GM23248 (cell line): ENCODE data around the gene UCP1.

Experiments
- EZH2 ChIP-seq: fragments of 200-600 bp; sonication (generic); IDR thresholded peaks from 2 replicates; pipeline ENCODE4 v1.6.1; 2018; ENCODE audit warnings: antibody characterized with exemption, mild to moderate bottlenecking; ENCODE audit not compliant: insufficient read depth, poor library complexity, severe bottlenecking
- EZH2phosphoT487 ChIP-seq: fragments of 200-600 bp; sonication (generic); IDR thresholded peaks from 2 replicates; pipeline ENCODE4 v1.6.1; 2018; ENCODE audit warnings: antibody characterized with exemption, moderate library complexity, mild to moderate bottlenecking, low read depth; ENCODE audit not compliant: insufficient read depth

- no peak for TF ChIP-seq EZH2phosphoT487
- no peak for TF ChIP-seq EZH2
These were observed 46.7 kb upstream of the UCP1 start for GRCh38 chr4:140615451-140615850.
